Hepatocyte (in vitro differentiated cells): ENCODE measurements around the gene AGAP1. TPM values are rescaled to one million over a fixed set of nuclear protein-coding genes. Genes with fewer than 3 reads are reported as not detected.

Experiments
- DNase-seq: peaks from one replicate; pipeline ENCODE4 v3.0.0-alpha.2; 2016; ENCODE audit warnings: low spot score
- H2AFZ ChIP-seq: fragments of 200-600 bp; sonication (generic); 2 replicates; pipeline ENCODE4 v1.6.0; 2016; ENCODE audit warnings: antibody characterized with exemption, mild to moderate bottlenecking
- H3K27ac ChIP-seq: fragments of 200-600 bp; sonication (generic); 2 replicates; pipeline ENCODE4 v1.5.1; 2016; ENCODE audit warnings: mild to moderate bottlenecking
- H3K27me3 ChIP-seq: fragments of 200-600 bp; sonication (generic); 2 replicates; pipeline ENCODE4 v1.6.1; 2016
- H3K36me3 ChIP-seq: fragments of 200-600 bp; sonication (generic); replicated peaks from 2 replicates; pipeline ENCODE4 v1.5.1; 2016; ENCODE audit warnings: low read depth; ENCODE audit not compliant: insufficient read depth
- H3K4me1 ChIP-seq: fragments of 200-600 bp; sonication (generic); 2 replicates; pipeline ENCODE4 v1.5.1; 2016; ENCODE audit warnings: mild to moderate bottlenecking, moderate library complexity; ENCODE audit not compliant: insufficient read depth
- H3K4me2 ChIP-seq: fragments of 200-600 bp; sonication (generic); 2 replicates; pipeline ENCODE4 v1.6.0; 2016
- H3K4me3 ChIP-seq: fragments of 200-600 bp; sonication (generic); 2 replicates; pipeline ENCODE4 v1.5.1; 2016; ENCODE audit warnings: mild to moderate bottlenecking
- H3K79me2 ChIP-seq: fragments of 200-600 bp; sonication (generic); 2 replicates; pipeline ENCODE4 v1.6.0; 2017; ENCODE audit warnings: mild to moderate bottlenecking
- H3K9me2 ChIP-seq: fragments of 200-600 bp; sonication (generic); replicated peaks from 2 replicates; pipeline ENCODE4 v1.6.0; 2017; ENCODE audit warnings: mild to moderate bottlenecking; ENCODE audit not compliant: insufficient read depth
- H3K9me3 ChIP-seq: fragments of 200-600 bp; sonication (generic); 2 replicates; pipeline ENCODE4 v1.5.1; 2016; ENCODE audit warnings: low read depth, mild to moderate bottlenecking
- H4K20me1 ChIP-seq: fragments of 200-600 bp; sonication (generic); 2 replicates; pipeline ENCODE4 v1.6.0; 2016; ENCODE audit warnings: mild to moderate bottlenecking; ENCODE audit not compliant: insufficient read depth, poor library complexity, severe bottlenecking
- EZH2 ChIP-seq: fragments of 200-600 bp; sonication (generic); IDR thresholded peaks from 2 replicates; pipeline ENCODE4 v1.6.1; 2016; ENCODE audit warnings: antibody characterized with exemption, mild to moderate bottlenecking, borderline replicate concordance
- EZH2phosphoT487 ChIP-seq: fragments of 200-600 bp; sonication (generic); IDR thresholded peaks from one replicate; pipeline ENCODE4 v1.6.1; 2018; ENCODE audit warnings: antibody characterized with exemption, mild to moderate bottlenecking, low read depth, moderate library complexity; ENCODE audit not compliant: unreplicated experiment, severe bottlenecking
- WGBS: methylation state at CpG from one replicate; pipeline ENCODE4 v1.1.6; 2016; ENCODE audit warnings: low lambda C conversion rate; ENCODE audit errors: missing lambda C conversion rate; 5-methylcytosine and 5-hydroxymethylcytosine counted together
- polyA plus RNA-seq: library from polyadenylated mRNA; unstranded; fragments of >200 nt; fragmentation: Nextera tagmentation; extraction: Ambion mirVana; gene quantifications from 2 replicates; pipeline ENCODE4 v1.2.1, GENCODE V29; 2016
- total RNA-seq: library from RNA; depleted of rRNA; stranded (reverse); fragments of >200 nt; gene quantifications from 2 replicates; pipeline ENCODE4 v1.2.3, GENCODE V29; 2014
- TF ChIP-seq, protein P1 (sequence below): fragments of 200-600 bp; sonication (generic); IDR thresholded peaks from 2 replicates; pipeline ENCODE4 v1.5.1; 2016; ENCODE audit warnings: antibody characterized with exemption, mild to moderate bottlenecking; ENCODE audit not compliant: poor library complexity

AGAP1 gene
- total and polyA plus RNA-seq, 2 experiments from 2014 or later, result 12.1 to 20.0 TPM

DNA sequence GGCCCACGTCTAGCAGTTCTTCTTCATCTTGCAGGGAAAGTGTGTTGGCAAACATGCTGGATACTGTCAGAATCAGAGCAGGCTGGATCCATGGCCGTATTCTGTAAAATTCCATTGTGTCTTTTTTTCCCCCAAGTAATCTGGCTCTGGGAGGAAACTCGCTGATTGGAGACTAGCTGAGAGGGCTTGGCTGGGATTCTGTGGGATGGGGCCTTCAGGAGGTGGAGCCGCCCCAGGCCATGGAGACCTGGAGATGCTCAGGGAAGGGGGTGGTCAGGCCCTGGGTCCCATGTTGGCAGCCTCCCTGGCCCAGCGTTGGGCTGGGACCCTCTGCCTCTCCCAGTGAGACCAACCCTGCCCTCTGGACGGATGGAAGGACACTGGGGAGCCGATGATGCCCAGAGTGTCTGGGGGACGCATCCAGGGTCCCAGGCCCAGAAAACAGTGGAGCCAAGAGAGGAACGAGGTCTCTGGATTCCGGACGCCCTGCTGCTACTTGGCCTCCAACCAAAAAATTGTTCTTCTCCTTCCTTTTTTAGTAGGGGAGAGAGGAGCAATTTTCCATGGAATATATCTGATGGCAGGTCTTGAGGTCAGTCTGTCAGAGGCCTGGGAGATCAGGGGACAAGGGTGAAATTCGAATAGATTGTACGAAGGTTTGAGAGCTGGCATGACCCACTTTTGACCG lies 114.5 kb downstream of the AGAP1 start:
- Histone ChIP-seq H3K27ac (no peak overlapping the region), H3K4me2 (no peak overlapping the region), H3K9me2 (no peaks in the 10 kb centered on the region), H3K4me3 (no peak overlapping the region), H2AFZ (no peak overlapping the region), H3K79me2 (peaks cover 57% of the 10 kb centered on the region), H3K9me3 (no peaks in the 10 kb centered on the region), H3K27me3 (no peaks in the 10 kb centered on the region), H4K20me1 (peaks cover 1% of the 10 kb centered on the region), H3K4me1 (peaks cover 3% of the 10 kb centered on the region), H3K36me3 (no peaks in the 10 kb centered on the region)
- no peak for DNase-seq
- WGBS, result 92% methylated on average over 14 of the region's 14 CpGs
- TF ChIP-seq, protein P1, sequence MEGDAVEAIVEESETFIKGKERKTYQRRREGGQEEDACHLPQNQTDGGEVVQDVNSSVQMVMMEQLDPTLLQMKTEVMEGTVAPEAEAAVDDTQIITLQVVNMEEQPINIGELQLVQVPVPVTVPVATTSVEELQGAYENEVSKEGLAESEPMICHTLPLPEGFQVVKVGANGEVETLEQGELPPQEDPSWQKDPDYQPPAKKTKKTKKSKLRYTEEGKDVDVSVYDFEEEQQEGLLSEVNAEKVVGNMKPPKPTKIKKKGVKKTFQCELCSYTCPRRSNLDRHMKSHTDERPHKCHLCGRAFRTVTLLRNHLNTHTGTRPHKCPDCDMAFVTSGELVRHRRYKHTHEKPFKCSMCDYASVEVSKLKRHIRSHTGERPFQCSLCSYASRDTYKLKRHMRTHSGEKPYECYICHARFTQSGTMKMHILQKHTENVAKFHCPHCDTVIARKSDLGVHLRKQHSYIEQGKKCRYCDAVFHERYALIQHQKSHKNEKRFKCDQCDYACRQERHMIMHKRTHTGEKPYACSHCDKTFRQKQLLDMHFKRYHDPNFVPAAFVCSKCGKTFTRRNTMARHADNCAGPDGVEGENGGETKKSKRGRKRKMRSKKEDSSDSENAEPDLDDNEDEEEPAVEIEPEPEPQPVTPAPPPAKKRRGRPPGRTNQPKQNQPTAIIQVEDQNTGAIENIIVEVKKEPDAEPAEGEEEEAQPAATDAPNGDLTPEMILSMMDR, result no peak
- TF ChIP-seq EZH2 (no peak), EZH2phosphoT487 (no peak)

DNA sequence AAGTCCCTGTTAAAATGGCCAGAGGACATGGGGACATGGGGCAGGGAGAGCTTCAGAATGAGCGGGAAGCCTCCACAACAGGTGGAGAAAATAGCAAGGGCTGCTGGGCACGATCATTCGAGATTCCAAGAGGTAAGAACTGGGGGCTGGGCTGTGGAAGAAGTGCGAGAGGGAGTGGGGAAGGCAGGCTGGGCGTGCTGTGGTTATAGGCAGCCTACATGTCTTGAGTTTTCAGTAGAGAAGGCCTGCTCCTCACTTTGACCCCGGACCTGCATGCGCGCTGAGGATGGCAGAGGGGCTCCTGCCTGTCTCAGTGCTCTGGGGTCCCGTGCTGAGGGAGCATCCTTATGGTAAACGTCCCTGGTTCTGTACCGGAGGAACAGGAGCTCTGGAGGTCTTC lies 115.5 kb downstream of the AGAP1 start:
- H3K27ac ChIP-seq, result no peak overlapping the region
- H3K9me3 ChIP-seq, result no peaks in the 10 kb centered on the region
- WGBS, result 97% methylated on average over 11 of the region's 11 CpGs
- no peaks in the 10 kb centered on the region for H3K9me2 ChIP-seq
- no peak overlapping the region for H2AFZ ChIP-seq
- no peak for TF ChIP-seq EZH2
- TF ChIP-seq EZH2phosphoT487, result no peak
- TF ChIP-seq, protein P1, result no peak
- peaks cover 3% of the 10 kb centered on the region for H3K4me1 ChIP-seq
- DNase-seq, result no peak
- peaks cover 57% of the 10 kb centered on the region for H3K79me2 ChIP-seq
- H3K4me2 ChIP-seq, result no peak overlapping the region
- no peak overlapping the region for H3K4me3 ChIP-seq
- H4K20me1 ChIP-seq, result peaks cover 9% of the 10 kb centered on the region
- H3K27me3 ChIP-seq, result no peaks in the 10 kb centered on the region
- no peaks in the 10 kb centered on the region for H3K36me3 ChIP-seq

DNA sequence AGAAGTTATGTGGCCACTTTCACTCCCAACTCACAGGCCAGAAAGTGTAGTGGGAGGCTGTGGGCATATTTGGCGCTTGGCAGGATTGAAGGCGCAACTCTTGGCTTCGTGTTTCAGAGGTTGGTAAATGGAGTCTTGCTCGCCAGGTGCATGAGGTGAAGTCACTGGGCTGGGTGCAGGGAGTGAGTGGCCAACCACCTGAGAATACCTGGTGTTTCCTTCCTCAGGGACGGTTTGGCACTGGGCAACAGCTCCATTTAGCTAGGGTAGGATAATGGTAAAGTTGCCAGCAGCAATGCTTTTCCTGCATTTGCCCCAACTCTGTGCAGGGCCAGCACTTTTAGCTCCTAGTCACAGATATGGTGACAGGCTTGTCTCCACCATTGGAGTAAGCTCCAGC lies 115.9 kb downstream of the AGAP1 start:
- Histone ChIP-seq H3K36me3 (no peaks in the 10 kb centered on the region), H3K27ac (no peak overlapping the region), H3K4me1 (peaks cover 3% of the 10 kb centered on the region), H3K27me3 (no peaks in the 10 kb centered on the region), H3K4me2 (no peak overlapping the region), H4K20me1 (peaks cover 9% of the 10 kb centered on the region), H3K79me2 (peaks cover 60% of the 10 kb centered on the region), H3K9me2 (no peaks in the 10 kb centered on the region), H3K9me3 (no peaks in the 10 kb centered on the region), H3K4me3 (no peak overlapping the region), H2AFZ (no peak overlapping the region)
- WGBS, result over 99% methylated on average over 5 of the region's 5 CpGs
- TF ChIP-seq EZH2 (no peak), EZH2phosphoT487 (no peak)
- TF ChIP-seq, protein P1, result no peak
- no peak for DNase-seq
